IgD-negative memory B cell (primary cell): ENCODE data around the gene KRTAP12-1. TPM values are rescaled to one million over a fixed set of nuclear protein-coding genes. Genes with fewer than 3 reads are reported as not detected.

Experiments used
- H3K27ac Mint-ChIP-seq, 3 donors: one replicate each; pipeline ENCODE4 v1.8.0; 2020 to 2022; ENCODE audit warnings: mild to moderate bottlenecking in 3 of 3, mixed read lengths in 3 of 3, moderate library complexity in 1 of 3
- H3K27me3 Mint-ChIP-seq: one replicate; pipeline ENCODE4 v1.8.0; 2021; ENCODE audit warnings: mixed read lengths
- H3K36me3 Mint-ChIP-seq: one replicate; pipeline ENCODE4 v1.8.0; 2020; ENCODE audit warnings: mild to moderate bottlenecking, mixed read lengths
- H3K4me1 Mint-ChIP-seq, 3 donors: one replicate each; pipeline ENCODE4 v1.8.0; 2020 to 2022; ENCODE audit warnings: mixed read lengths in 3 of 3, mild to moderate bottlenecking in 1 of 3
- H3K4me3 Mint-ChIP-seq, 4 donors: one replicate each; pipeline ENCODE4 v1.8.0; 2020 to 2022; ENCODE audit warnings: mild to moderate bottlenecking in 4 of 4, mixed read lengths in 4 of 4, moderate library complexity in 3 of 4
- H3K9me3 Mint-ChIP-seq, 3 donors: one replicate each; pipeline ENCODE4 v1.8.0; 2020 to 2021; ENCODE audit warnings: mixed read lengths in 3 of 3, mild to moderate bottlenecking in 1 of 3
- polyA plus RNA-seq: library from polyadenylated mRNA; unstranded; fragments of 300-500 nt; fragmentation: Illumina TruSeq; gene quantifications from one replicate; pipeline ENCODE4 v1.2.3, GENCODE V29; 2021

KRTAP12-1 gene
- not detected for polyA plus RNA-seq

- peaks cover 17% of the 10 kb centered on the region for H3K27me3 Mint-ChIP-seq
- no peak within 1 kb of the TSS for H3K27ac Mint-ChIP-seq
- peak within 1 kb of the TSS in 1 of 4 donors; percentile 30 for H3K4me3 Mint-ChIP-seq
- H3K9me3 Mint-ChIP-seq: peaks cover 0 to 2% (median 0%) of the 10 kb centered on the region in 3 donors
- H3K36me3 Mint-ChIP-seq: no peaks in the 10 kb centered on the region
- H3K4me1 Mint-ChIP-seq: peaks cover 0 to 2% (median 0%) of the 10 kb centered on the region in 3 donors
Measured at GRCh38 chr21:44681861-44682579, at the start of gene KRTAP12-1. TSS of gene KRTAP12-1 (minus strand) at chr21:44682163. CDS start at chr21:44682123, 40 bp downstream.

GRCh38 chr21:44730951-44731579 lies 49.1 kb upstream of the KRTAP12-1 start:
- H3K27me3 Mint-ChIP-seq: peaks cover 16% of the 10 kb centered on the region
- no peaks in the 10 kb centered on the region for H3K4me1 Mint-ChIP-seq

DNA sequence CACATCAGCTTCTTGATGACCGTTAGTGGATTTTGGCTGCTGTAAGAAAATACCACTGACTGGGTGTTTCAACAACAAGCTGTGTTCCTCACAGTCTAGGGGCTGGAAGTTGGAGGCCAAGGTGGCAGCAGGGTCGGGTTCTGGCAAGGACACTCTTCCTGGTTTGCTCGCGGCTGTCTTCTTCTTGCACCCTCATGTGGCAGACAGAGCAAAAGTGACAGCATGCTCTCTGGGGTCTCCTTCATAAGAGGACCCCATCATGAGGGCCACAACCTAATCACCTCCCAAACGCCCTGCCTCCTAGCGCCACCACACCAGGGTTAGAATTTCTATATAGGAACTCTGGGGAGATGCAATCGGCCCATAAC lies 48.0 kb upstream of the KRTAP12-1 start:
- Mint-ChIP-seq H3K27me3 (peaks cover 19% of the 10 kb centered on the region), H3K4me3 (no peak overlapping the region), H3K4me1 (no peaks in the 10 kb centered on the region), H3K36me3 (no peaks in the 10 kb centered on the region), H3K9me3 (no peaks in the 10 kb centered on the region), H3K27ac (no peak overlapping the region)

More at GRCh38 chr21:44730951-44731579, 49.1 kb upstream of the KRTAP12-1 start:
- H3K36me3 Mint-ChIP-seq: no peaks in the 10 kb centered on the region
- H3K4me3 Mint-ChIP-seq: no peak overlapping the region
- no peaks in the 10 kb centered on the region for H3K9me3 Mint-ChIP-seq
- H3K27ac Mint-ChIP-seq: peak overlapping the region in 1 of 3 donors; percentile 85

DNA sequence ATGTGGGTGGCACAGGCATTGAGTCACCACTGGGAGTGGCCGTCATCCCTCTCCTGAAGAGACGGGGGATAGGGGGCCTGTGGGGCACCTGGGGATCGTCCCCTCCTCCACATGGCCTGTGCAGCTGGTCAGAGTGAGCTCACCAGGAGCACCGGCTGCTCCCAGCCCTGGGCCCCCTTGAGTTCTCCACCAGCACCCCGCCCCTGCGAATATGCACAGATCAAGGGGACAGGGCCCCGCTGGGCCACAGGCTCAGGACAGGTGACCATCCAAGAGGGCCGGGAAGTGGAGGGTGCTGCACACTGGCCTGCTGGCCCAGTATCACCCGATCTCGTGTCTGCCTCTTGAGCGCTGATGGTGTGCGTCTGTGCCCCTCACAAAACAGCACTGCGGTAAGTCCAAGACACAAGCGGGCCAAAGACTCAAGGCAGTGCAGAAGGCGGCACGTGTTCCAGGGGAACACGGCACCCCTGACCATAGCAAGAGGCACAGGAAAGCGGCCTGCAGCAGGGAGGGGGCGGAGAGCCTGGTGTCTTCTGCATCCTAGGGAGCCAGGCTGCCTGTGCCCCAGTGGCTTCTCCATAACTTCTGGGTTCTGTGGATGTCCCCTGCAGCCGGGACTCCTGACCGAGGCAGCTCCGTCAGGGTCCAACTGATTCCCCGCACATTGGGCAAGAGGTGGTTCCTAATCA lies 47.5 kb upstream of the KRTAP12-1 start:
- H3K27me3 Mint-ChIP-seq: peaks cover 23% of the 10 kb centered on the region
- no peak overlapping the region for H3K27ac Mint-ChIP-seq
- H3K4me1 Mint-ChIP-seq: no peaks in the 10 kb centered on the region
- H3K4me3 Mint-ChIP-seq: no peak overlapping the region
- no peaks in the 10 kb centered on the region for H3K9me3 Mint-ChIP-seq
- H3K36me3 Mint-ChIP-seq: no peaks in the 10 kb centered on the region

GRCh38 chr21:44728716-44729115 lies 46.8 kb upstream of the KRTAP12-1 start:
- no peak overlapping the region for H3K4me3 Mint-ChIP-seq
- peaks cover 28% of the 10 kb centered on the region for H3K27me3 Mint-ChIP-seq
- no peaks in the 10 kb centered on the region for H3K4me1 Mint-ChIP-seq
- no peaks in the 10 kb centered on the region for H3K36me3 Mint-ChIP-seq
- peaks cover 0 to 2% (median 0%) of the 10 kb centered on the region in 3 donors for H3K9me3 Mint-ChIP-seq
- H3K27ac Mint-ChIP-seq: no peak overlapping the region

GRCh38 chr21:44727757-44728156 lies 45.8 kb upstream of the KRTAP12-1 start:
- Mint-ChIP-seq H3K4me3 (no peak overlapping the region), H3K4me1 (peaks cover 0 to 3% (median 3%) of the 10 kb centered on the region in 3 donors), H3K27me3 (peaks cover 35% of the 10 kb centered on the region), H3K27ac (no peak overlapping the region), H3K36me3 (no peaks in the 10 kb centered on the region), H3K9me3 (peaks cover 0 to 2% (median 0%) of the 10 kb centered on the region in 3 donors)

DNA sequence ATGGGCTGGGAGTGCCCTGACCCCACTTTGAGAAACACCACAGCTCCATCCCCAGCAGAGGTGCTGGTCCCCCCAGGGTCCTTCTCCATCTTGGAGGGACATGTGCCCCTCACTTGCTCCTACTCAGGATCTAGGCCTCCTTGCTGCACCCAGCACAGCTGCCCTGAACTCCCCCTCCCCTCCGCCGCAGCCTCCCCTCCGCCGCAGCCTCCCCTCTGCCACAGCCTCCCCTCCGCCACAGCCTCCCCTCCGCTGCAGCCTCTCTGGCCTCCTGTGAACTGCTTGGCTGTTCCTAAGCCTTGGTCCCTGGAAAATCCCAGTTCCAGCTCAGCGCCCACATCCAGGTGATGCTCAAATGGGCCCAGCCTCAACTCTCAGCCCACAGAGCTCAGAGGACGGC lies 45.4 kb upstream of the KRTAP12-1 start:
- no peak overlapping the region for H3K4me3 Mint-ChIP-seq
- H3K27ac Mint-ChIP-seq: no peak overlapping the region
- peaks cover 0 to 4% (median 3%) of the 10 kb centered on the region in 3 donors for H3K4me1 Mint-ChIP-seq
- peaks cover 39% of the 10 kb centered on the region for H3K27me3 Mint-ChIP-seq
- H3K36me3 Mint-ChIP-seq: no peaks in the 10 kb centered on the region
- H3K9me3 Mint-ChIP-seq: peaks cover 0 to 2% (median 0%) of the 10 kb centered on the region in 3 donors

DNA sequence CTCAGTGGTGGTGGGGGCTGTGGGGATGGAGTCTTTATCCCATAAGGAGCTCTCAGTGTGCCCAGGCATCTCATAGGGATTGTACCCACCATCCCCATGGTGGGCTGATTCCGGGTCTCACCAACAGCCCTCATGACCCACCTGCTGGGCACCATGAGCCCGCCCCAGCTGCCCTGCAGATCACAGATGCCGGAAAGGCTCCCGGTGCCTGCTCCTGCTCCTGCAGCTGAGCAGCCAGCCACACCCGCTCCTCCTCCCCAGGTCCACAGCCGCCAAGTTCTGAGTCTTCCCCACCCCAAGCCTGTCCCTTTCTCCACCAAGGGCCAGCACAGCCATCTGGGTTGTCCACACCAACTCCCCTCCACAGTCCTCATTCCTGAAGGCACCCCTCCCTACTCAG lies 44.9 kb upstream of the KRTAP12-1 start:
- no peaks in the 10 kb centered on the region for H3K36me3 Mint-ChIP-seq
- peaks cover 43% of the 10 kb centered on the region for H3K27me3 Mint-ChIP-seq
- H3K4me1 Mint-ChIP-seq: peaks cover 0 to 4% (median 3%) of the 10 kb centered on the region in 3 donors
- H3K4me3 Mint-ChIP-seq: no peak overlapping the region
- no peak overlapping the region for H3K27ac Mint-ChIP-seq
- H3K9me3 Mint-ChIP-seq: peaks cover 0 to 2% (median 0%) of the 10 kb centered on the region in 3 donors

DNA sequence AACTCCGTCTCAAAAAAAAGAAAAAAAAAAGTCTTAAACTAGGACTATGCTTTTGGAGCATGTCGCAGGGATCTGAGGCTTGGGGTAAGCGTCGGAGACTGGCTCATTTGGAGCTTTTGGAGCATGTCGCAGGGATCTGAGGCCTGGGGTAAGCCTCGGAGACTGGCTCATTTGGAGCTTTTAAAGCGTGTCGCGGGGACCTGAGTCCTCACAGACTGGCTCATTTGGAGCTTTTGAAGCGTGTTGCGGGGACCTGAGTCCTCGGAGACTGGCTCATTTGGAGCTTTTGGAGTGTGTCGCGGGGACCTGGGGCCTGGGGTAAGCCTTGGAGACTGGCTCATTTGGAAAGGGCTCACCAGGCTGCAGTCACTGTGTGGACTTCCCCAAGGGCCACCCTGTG lies 43.0 kb upstream of the KRTAP12-1 start:
- Mint-ChIP-seq H3K9me3 (peaks cover 0 to 2% (median 0%) of the 10 kb centered on the region in 3 donors), H3K4me1 (peaks cover 0 to 4% (median 3%) of the 10 kb centered on the region in 3 donors), H3K4me3 (no peak overlapping the region), H3K27ac (no peak overlapping the region), H3K27me3 (peaks cover 42% of the 10 kb centered on the region), H3K36me3 (no peaks in the 10 kb centered on the region)

GRCh38 chr21:44724196-44724595 lies 42.2 kb upstream of the KRTAP12-1 start:
- H3K4me1 Mint-ChIP-seq: peaks cover 0 to 4% (median 3%) of the 10 kb centered on the region in 3 donors
- H3K4me3 Mint-ChIP-seq: peak overlapping the region in 1 of 4 donors; percentile 50
- H3K27me3 Mint-ChIP-seq: peaks cover 41% of the 10 kb centered on the region
- no peaks in the 10 kb centered on the region for H3K36me3 Mint-ChIP-seq
- peaks cover 0 to 2% (median 0%) of the 10 kb centered on the region in 3 donors for H3K9me3 Mint-ChIP-seq
- H3K27ac Mint-ChIP-seq: no peak overlapping the region

GRCh38 chr21:44723177-44724131 lies 41.5 kb upstream of the KRTAP12-1 start:
- Mint-ChIP-seq H3K27ac (peak overlapping the region in 1 of 3 donors; percentile 53), H3K36me3 (no peaks in the 10 kb centered on the region), H3K4me3 (peak overlapping the region in 2 of 4 donors; percentile 71 to 76), H3K4me1 (peaks cover 0 to 4% (median 3%) of the 10 kb centered on the region in 3 donors), H3K27me3 (peaks cover 45% of the 10 kb centered on the region), H3K9me3 (peaks cover 0 to 2% (median 0%) of the 10 kb centered on the region in 3 donors)

DNA sequence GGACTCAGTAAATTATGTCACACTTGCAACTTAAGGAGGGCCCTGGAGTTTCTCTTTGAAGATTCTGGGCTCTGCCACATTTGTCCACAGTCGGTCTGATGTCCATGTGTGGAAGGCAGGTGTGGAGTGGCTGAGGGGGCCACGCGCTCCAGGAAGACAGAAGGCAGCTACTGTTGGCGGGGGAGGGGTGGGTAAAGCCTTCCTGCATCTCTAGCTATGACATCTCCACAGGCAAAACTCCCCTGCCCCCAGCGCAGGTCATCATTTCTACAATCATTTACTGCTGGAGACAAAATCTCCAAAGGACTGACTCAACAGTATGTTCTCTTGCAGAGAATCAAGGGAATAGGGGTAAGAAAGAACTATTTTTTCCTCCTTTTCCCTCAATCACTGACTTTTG lies 40.8 kb upstream of the KRTAP12-1 start:
- Mint-ChIP-seq H3K27me3 (peaks cover 52% of the 10 kb centered on the region), H3K9me3 (peaks cover 0 to 2% (median 0%) of the 10 kb centered on the region in 3 donors), H3K27ac (peak overlapping the region in 1 of 3 donors; percentile 53), H3K4me3 (peak overlapping the region in 2 of 4 donors; percentile 71 to 76), H3K36me3 (peaks cover 1% of the 10 kb centered on the region), H3K4me1 (peaks cover 0 to 4% (median 3%) of the 10 kb centered on the region in 3 donors)

DNA sequence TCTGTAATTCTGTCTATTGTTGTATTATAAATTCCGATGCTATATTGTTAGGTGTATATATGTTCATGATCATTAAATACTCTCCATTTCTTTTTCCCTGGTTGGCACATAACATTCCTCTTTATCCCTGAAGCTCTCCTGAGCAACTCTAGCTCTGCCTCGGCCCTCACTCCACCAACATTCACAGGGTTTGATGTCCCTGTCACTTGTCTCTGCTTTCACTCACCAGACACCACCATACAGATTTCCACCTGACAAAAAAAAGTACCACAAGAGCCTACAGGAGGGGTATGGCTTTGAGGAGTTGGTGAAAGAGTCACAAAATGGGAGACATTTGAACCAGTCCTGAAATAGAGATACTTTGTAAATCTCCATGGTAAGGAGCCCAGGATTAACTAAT lies 38.2 kb upstream of the KRTAP12-1 start:
- Mint-ChIP-seq H3K4me1 (peaks cover 0 to 4% (median 3%) of the 10 kb centered on the region in 3 donors), H3K9me3 (peaks cover 0 to 6% (median 6%) of the 10 kb centered on the region in 3 donors), H3K4me3 (no peak overlapping the region), H3K27ac (no peak overlapping the region), H3K36me3 (peaks cover 1% of the 10 kb centered on the region), H3K27me3 (peaks cover 53% of the 10 kb centered on the region)

- Mint-ChIP-seq H3K4me3 (no peak overlapping the region), H3K36me3 (peaks cover 1% of the 10 kb centered on the region), H3K4me1 (peaks cover 0 to 5% (median 4%) of the 10 kb centered on the region in 3 donors), H3K27me3 (peaks cover 55% of the 10 kb centered on the region), H3K9me3 (peaks cover 0 to 6% (median 5%) of the 10 kb centered on the region in 3 donors), H3K27ac (no peak overlapping the region)
Measured at GRCh38 chr21:44718571-44718970, 36.6 kb upstream of the KRTAP12-1 start.
